ENCODE results near the gene RAP1GAP2.

Gene RAP1GAP2

DNA sequence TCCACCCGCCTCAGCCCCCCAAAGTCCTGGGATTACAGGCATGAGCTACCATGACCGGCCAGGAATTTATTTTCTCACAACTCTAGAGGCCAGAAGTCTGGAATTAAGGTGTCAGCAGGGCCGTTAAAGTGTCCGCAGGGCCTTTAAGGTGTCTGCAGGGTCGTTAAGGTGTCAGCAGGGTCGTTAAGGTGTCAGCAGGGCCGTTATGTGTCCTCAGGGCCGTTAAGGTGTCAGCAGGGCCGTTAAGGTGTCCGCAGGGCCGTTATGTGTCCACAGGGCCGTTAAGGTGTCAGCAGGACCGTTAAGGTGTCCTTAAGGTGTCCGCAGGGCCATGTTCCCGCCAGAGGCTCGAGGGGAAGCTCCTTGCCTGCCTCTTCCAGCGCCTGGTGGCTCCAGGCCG, 125.2 kb downstream of the RAP1GAP2 start:
- no peak for DNase-seq

DNA sequence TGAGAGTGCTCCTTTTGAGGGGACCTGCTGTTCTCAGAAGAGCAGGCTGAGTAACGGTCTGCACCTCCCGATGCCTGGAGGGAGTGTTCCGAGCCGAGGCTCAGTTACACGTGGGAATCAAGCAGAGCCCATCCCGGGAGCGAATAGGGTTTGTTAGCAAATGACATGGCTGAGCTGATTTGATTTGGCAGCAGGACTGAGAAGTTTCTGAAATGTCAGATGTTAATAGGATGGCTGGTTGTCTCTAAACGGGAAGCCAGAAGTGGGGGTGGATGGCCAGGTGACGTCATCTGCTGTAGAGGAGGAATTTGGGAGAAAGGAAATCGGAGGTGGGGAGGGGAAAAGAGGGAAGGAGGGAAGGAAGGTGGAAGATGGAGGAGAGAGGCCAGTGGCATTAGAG, 128.0 kb downstream of the RAP1GAP2 start:
- no peak for DNase-seq

DNA sequence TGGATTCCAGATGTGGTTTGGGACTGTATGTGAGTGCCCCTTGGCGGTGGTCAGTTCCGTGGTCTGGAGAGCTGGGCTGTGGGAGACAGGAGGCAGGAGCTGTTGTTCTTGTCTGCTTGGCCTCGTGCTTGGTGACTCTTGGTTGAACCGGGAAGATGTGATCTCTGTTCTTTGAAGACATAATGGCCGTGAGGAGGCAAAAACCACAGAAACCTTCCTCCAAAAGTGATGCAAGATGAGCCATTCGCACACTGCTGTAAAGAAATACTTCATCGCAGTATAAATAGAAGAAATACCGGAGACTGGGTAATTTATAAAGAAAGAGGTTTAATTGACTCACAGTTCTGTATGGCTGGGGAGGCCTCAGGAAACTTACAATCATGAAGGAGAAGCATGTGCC, 128.8 kb downstream of the RAP1GAP2 start:
- DNase-seq, result no peak

DNA sequence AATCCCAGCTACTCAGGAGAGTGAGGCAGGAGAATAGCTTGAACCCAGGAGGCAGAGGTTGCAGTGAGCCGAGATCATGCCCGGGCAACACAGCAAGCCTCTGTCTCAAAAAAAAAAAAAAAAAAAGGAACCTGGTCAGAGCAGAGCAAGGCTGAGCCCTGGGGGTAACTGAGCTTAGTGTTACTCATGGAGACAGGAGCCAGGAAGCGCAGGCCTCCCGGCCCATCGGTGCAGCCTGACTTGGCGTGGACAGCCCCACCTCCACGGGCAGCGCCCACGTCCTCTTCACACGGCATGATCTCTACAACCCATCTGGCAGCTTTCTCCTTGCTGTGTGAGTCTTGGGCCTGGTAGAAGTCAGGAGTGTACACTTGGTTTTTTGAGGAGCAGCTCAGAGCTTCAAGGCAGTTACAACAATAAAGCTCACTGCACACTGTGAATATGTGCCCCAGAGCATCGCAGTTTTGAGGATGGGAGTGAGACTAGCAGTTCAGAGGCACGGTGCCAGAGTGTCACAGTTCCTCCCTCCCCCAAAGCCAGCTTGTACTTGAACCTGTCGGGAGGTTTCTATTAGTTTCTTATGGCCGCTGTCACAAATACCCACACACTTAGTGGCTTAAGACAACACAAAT, 129.9 kb downstream of the RAP1GAP2 start:
- DNase-seq, result no peak

DNA sequence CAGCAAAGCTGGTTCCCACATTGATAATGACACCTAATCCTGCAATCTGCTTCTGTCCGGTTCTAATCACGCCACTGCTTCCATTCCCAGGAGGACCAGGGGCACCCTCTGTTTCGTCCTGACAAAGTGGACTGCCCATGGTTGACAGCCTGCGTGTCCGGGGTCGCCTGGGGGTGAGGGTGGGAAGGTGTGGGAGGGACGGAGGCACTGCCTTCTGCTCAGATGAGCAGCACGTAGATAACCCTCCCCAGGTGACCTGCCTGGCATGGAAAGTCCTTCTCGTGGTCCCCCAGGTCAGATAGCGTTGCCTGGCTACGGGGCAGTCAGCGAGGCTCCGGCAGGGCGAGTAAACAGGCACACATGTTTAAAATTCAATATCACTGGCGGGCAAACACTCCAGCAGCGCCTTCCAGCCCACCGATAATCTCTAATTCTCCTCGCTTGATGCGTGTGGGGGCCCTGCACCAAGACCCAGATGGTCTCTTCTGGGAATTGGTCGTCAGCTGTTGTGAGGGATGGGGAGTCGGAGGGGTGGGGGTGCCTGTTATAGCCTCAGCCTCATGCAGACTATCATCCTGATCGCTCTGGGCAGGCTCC, 132.2 kb downstream of the RAP1GAP2 start:
- DNase-seq, result no peak

DNA sequence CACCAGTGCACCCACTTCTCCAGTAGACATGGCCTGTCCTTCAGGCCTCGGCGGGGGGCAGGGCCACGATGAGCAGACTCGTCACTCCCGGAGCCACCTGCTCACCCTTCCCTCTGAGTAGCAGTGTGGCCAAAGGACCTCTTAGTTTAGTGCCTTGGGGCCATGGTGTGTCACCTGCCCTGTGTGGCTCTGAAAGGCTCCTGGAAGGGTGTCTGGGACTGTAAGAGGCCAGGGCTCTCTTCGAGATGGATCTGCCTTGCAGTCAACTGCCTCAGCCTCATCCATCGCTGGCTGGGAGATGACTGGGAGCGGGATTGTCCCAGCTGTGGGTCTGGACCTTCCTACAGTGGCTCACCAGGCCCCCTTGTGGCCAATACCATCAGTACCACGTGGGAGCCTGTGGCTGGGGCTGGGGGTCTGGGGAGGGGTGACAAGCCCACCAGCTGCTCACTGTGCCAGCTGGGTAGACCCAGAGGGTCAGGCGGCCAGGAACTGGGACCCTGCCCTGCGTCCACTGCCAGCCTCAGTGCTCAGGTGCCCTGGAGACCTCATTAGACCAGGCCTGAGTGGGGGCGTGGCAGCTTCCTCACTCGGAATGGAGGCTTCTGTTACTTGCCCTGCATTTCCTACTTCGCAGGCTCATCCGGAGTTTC, 133.8 kb downstream of the RAP1GAP2 start:
- DNase-seq, result peak; percentile 52 to 56

DNA sequence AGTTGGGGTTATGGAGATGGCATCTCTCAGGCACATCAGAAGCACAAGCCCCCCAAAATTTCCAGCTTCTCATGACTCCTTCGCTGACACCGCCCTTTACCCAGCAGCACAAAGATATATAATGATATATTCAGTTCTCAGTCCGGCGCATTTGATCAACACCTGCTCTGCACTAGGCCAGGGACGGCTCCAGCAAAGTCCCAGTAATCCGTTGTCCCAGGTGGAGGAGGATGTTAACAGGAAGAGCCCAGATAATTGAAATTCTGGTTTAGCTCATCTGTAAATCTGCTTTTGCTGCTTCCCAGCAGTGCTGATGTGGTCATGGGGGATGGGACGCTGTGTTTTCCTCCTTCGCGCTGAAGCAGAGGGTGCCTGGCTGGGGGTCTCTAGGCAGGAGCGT, 135.6 kb downstream of the RAP1GAP2 start:
- no peak for DNase-seq

DNA sequence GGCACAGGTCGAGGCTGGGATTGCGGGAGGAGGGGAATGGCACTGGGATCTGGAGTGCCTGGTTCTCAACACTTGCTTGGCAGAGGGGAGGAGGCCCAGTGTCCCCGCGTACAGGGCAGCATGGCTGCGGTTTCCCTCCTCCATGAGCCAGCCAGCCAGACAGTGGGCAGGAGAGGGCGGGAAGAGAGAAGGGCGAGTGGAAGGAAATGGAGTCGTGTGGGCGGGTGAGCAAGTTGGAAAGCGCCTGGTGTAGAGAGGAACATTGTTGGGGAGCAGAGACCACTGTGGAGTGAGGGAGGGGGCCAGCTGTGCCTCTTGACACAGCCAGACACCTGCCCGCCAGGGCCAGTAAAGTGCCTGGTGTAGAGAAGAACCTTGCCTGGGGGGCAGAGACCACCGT, 136.7 kb downstream of the RAP1GAP2 start:
- DNase-seq, result no peak

DNA sequence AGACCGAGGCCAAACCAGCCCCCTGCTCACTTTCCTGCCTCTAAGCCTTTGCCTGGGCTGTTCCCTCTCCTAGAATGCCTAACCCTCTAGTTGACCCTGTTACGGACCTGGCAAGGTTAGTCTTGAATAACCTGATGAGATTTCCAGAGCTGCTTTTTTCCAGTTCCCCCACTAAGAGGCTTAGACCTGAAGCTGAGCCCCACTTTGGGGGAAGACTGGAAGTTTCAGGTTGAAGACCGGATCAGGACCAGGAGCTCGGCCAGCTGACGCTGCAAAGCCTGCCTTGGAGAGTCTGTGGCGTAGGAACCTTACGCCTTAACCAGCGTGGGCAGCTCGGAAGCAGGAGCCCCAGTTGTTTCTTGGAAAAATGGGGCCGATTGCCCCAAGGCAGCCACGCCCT, 137.4 kb downstream of the RAP1GAP2 start:
- DNase-seq, result no peak

DNA sequence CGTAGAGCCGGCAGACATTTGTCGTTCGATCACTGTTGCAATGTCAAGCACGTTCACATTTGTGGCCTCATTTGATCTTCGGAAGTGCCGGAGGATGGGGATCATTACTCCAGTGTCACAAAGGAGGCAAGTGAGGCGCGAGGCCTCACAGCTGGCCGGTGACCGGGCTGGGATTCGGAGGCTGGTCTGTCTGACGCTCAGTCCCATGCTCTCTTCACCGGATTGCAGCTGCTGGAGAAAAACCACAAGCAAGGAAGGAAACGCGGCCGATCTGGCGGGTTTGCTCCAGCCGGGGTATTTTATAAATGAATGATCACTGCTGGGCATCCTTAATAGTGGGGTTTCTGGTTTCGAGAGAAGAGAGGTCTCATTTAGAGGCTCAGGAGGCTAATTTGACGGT, 139.4 kb downstream of the RAP1GAP2 start:
- no peak for DNase-seq

DNA sequence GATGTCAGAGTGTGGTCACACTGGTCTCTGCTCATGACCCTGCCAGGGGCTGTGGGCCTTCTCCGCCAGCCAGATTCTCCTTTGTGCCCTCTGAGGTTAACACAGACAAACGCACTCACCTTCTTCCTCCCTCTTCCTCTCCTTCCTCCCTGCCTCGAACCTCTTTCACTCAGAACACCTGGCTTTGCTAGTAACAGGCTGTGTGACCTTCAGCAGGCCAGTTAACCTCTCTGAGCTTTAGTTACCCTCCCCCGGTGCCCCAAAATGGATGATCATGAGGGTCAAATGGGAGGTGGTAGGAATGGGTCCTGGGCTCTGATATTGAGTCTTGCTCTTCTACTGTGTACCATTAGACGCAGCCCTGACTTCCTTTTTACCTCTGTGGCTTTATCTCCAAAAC, 140.1 kb downstream of the RAP1GAP2 start:
- no peak for DNase-seq

DNA sequence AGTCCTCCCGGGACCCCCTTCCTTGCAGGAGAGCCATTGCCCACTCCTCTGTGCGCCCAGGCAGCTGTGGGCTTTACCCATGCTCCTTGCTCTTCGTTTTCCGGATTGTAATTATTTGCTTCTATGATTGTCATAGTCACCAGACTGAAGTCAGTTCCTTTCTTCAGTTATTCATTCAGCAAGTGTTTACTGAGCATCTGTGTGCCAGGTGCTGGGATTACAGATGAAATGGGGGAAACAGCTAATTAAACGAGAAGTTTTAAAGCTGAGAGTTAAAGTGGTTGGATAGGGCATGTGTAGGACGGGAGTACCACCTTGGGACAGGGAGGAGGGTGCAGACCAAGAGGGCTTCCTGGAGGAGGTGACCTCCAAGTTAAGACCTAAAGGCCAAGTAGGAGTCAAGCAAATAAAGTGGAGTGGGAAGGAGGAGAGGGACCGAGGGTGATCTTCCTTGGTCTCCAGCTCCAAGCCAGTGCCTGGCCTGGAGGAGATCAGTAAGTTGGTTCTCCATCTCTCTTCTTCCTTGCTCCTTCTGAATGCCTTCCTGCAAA, 140.6 kb downstream of the RAP1GAP2 start:
- DNase-seq, result no peak

DNA sequence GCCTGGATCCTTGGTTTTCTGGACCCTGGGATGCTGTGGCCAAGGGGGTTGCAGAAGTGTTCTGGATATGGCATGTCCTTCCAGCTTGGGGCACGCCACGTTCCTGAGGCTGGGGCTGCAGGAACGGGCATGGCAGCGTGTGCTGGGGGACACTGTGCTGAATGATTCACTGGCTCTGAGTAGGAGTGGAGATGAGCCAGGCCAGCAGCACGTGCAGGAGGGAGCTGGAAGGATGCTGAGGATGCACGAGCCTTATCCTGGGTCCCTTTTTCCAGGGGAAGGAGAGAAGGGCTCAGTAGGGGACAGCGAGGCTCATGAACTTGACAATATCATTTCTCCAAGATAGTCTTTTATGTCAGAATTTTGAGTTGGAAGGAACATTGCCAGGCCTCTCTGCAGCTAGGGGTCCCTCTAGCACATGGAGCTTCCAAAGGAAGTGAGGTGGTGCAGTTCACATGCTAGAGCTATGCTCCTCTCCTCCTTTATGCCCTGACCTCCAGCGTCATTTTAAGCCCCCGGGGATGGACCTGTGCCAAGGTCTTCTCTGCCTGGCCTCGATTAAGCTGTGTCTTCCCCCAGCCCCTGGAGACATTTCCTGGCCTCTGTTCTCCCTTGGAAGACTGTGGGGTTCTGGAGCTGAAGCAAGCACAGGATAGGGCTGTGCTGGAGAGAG, 141.2 kb downstream of the RAP1GAP2 start:
- DNase-seq, result no peak

DNA sequence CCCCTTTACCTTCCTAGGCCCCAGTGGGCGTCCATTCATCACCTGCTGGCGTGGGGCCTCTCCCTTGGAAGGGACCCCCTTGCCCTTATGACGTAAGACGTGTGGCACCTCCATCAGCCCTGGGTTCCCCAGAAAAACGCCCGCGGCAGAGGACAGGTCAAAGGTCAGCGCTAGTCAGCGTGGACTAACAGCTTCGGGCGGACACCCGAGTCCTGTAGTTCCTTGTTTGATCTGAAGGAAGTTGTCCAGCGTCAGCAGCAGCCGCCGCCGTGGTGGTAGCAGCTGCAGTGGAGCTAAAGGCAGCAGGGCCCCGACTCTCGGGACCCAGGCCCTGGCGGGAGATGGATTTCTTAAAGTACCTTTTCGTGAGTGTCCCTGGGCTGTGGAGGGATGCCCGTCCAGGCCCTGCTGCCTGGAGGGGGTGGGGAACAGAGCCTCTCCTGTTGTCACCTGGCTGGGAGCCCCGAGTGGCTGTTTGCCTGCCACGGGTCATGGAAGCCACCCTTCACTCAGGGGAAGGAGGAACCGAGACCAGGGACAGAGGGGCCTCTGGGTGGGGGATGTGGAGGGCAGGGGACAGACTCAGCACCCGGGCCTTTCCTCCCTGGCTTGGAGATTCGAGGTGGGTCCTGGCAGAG, 143.6 kb downstream of the RAP1GAP2 start:
- no peak for DNase-seq

DNA sequence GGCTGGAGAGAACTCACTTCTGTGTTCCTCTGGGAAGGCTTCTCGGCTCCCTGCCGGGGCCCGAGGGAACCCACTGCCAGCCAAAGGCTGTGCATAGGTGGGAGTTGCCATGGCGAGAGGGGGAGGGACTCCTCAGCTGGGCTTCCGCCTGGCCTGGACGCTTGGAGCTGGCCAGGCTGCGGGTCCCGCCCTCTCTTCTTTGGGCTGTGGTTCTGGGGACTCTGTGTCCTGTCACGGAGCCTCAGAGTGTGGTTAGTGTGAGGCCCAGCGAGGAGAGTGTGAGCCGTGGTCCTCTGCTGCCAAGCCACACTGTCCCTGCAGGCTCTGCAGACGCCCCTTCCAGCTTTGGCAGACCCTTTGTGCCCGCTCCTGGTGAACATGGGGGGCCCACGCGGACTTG, 144.1 kb downstream of the RAP1GAP2 start:
- DNase-seq, result no peak

DNA sequence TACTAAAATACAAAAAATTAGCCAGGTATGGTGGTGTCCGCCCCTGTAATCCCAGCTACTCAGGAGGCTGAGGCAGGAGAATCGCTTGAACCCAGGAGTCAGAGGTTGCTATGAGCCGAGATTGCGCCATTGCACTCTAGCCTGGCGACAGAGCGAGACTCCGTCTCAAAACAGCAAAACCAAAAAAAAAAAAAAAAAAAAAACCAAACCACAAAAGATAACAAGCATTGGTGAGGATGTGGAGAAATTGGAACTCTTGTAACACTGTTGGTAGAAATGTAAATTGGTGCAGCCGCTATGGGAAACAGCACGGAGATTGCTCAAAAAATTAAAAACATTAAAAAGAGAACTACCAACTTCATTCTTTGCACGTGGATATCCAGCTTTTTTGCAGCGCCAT, 147.7 kb downstream of the RAP1GAP2 start:
- no peak for DNase-seq

DNA sequence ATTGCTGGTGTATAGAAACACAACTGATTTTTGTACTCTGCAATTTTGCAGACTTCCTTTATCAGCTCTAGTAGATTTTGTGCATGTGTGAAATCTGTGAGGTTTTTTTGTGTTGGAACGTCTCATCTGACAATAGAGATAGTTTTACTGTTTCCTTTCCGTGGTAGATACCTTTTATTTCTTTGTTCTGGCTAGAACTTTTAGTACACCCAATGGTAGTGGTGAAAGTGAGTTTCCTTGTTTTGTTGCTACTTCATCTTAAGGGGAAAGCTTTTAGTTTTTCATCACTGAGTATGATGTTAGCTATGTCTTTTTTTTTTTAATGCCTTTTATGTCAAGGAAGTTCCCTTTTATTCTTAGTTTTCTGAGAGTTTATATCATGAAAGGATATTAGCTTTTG, 149.1 kb downstream of the RAP1GAP2 start:
- DNase-seq, result no peak

DNA sequence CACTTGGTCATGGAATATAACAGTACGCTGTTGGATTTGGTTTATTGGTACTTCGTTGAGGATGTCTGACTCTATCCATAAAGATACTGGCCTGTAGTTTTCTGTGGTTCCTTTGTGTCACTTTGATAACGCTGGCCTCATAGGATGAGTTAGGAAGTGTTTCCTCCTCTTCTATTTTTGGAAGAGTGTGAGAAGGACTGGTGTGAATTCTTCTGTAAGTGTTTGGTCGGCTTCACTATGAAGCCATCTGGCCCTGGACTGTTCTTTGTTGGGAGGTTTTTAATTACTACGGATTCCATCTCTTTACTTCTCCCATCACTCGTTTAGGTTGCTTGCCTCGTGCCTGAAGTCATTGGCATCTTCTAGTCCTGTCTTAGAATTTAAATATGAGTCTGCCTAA, 149.9 kb downstream of the RAP1GAP2 start:
- DNase-seq, result no peak

DNA sequence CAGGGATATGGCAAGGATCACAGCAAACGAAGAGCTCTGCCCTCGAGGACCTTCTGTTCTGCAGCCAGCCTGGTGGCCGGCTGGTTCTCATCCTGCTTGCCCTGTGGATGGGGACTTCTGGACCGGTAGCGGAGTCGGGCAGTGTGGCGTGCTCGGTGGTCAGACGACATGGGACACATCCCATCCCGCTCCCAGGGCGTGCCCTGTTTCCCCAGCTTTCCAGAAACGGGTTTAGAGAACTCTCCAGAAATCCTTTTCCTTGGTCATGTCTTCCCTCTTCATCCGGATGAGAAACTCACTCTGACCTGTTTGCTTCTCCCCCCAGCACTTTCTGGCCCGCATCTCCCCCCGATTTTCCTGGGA, 151.3 kb downstream of the RAP1GAP2 start:
- DNase-seq, result no peak

DNA sequence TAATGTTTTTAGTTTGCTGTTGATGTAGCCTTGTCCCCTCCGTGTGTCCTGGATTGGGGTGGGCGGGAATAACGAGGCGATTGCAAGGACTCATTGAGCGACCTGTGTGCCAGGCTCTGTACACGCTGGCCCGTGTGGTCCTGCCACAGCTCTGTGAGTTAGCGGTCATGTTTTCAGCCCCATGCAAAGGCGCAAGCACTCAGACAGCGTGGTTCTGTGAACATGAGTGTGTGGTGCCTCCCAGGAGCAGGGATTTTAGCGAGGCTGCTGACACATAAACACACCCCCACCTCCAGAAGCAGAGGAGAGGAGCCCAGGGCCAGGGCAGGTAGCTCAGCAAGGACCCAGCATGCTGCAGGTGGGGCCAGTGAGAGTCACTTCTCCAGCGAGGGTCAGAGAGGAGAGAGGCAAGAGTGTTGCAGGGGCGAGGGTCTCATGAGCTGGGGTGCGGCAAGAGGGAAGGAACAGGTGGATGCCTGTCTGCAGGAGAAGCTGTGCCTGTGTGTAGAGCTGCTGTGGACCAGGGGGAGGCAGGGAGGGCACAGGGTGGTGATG, 151.8 kb downstream of the RAP1GAP2 start:
- DNase-seq, result no peak

DNA sequence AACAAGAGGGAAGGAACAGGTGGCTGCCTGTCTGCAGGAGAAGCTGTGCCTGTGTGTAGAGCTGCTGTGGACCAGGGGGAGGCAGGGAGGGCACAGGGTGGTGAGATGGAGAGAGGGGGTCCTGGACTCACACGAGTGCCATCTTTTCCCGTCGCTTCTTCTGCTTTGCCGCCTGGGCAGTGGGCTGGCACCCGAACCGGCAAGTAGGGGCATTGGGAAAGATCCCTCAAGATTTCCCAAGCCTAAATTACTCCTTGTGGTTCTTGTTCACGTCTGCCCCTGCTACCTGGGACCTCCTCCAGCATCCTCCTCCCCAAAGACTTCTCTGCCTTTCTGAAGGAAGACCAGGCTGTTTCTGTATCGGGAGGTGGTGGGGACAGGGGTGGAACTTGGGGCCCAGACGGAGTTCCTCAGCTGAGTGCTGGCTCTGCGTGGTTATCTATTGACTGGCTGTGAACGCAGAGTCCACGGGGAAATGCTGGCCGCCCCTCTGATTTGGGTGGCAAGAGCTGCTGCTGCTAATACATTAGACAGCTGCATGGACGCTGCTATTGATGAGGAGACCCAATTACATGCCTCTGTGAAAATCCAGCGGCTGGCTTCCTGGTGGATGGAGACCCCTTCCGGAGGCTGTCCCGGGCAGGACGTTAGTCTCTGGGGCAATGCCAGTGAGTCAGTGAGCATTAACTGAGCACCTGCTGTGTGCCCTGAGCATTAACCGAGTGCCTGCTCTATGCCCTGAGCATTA, 152.7 kb downstream of the RAP1GAP2 start:
- no peak for DNase-seq

DNA sequence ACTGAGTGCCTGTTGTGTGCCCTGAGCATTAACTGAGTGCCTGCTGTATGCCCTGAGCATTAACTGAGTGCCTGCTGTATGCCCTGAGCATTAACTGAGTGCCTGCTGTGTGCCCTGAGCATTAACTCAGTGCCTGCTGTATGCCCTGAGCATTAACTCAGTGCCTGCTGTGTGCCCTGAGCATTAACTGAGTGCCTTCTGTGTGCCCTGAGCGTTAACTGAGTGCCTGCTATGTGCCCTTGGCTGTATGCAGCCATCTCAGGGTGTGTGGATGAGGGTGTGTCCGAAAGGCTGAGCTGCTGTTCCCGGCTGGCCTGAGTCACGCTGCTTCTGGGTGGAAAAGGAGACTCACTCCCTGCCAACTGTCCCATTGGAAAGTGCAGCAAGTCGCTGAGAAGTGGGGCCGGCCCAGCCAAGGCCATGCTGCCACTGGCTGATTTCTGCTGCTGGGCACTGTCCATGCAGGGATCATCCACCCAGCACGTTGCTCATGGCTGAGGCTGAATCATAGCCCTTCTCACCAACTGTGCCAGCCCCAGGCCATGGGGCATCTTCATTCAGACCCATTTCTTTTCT, 153.3 kb downstream of the RAP1GAP2 start:
- no peak for DNase-seq

Data from activated T-cell treated with anti-CD3 and anti-CD28 coated beads, Interleukin-2, amount 50 U/mL, for 48 hours (primary cell).